Measurements from ENCODE around the gene MED13L. TPM values are rescaled to one million over a fixed set of nuclear protein-coding genes. Genes with fewer than 3 reads are reported as not detected.

The MED13L gene
- total RNA-seq, 2 experiments from 2014 or later: 25.7 to 40.1 TPM

DNA sequence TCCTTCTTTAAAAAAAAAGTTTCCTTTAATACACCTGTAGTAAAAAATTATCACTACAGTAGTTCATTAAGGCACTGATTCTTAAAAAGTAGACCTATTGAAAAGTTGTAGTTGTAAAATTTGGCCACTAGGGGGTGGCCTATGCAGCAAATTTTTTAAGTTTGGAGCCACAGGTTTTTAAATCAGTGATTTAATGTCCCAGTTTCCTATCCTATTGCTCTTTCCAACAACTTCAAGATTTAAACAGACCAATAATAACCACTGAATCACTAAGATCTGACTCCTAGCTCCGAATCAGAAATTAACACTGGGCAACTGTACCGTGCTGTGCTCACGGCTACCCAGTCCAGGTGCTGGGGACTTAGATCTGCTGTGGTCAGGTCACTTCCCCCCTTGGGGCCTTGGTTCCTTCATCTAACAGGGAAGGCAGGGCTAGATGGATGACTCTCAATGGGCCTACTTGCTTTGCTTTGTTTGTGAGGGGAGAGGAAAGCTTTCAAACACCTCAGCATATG, 279.3 kb downstream of the MED13L start:
- H3K4me1 ChIP-seq (ENCODE audit: insufficient read depth, low read length, poor library complexity, severe bottlenecking): peaks cover 5% of the 10 kb centered on the region
- POLR2A ChIA-PET: no interaction called here
- H2AFZ ChIP-seq (ENCODE audit: low read length): no peak overlapping the region
- CTCF ChIA-PET (ENCODE audit: unreplicated experiment): no interaction called here
- H4K20me1 ChIP-seq (ENCODE audit: insufficient read depth, low read length): 0 out of 2 replicates have a peak, but pooled peaks cover 5% of the 10 kb centered on the region
- no peaks in the 10 kb centered on the region for H3K9me3 ChIP-seq (ENCODE audit: low read length)
- intact Hi-C loops (cut with micrococcal nuclease; ENCODE audit: unreplicated experiment): loop anchor here (2.0 to 10.0 kb wide), 2 partner anchors 239 to 607 kb away; no protein-coding TSS in a partner anchor
- no peak overlapping the region for H3K4me3 ChIP-seq (ENCODE audit: low read depth, low read length, poor library complexity, severe bottlenecking)
- BruUV-seq (replicated peaks): no TSS peak
- no peak overlapping the region for H3K27ac ChIP-seq (ENCODE audit: low read depth, low read length, poor library complexity, severe bottlenecking)
- no peaks in the 10 kb centered on the region for H3K9me2 ChIP-seq (ENCODE audit: insufficient read depth, low read length)
- peaks cover 7% of the 10 kb centered on the region; the same call in 1 of the 2 replicates for H3K36me3 ChIP-seq (ENCODE audit: insufficient read depth, low read length)
- TF ChIP-seq, protein P1, sequence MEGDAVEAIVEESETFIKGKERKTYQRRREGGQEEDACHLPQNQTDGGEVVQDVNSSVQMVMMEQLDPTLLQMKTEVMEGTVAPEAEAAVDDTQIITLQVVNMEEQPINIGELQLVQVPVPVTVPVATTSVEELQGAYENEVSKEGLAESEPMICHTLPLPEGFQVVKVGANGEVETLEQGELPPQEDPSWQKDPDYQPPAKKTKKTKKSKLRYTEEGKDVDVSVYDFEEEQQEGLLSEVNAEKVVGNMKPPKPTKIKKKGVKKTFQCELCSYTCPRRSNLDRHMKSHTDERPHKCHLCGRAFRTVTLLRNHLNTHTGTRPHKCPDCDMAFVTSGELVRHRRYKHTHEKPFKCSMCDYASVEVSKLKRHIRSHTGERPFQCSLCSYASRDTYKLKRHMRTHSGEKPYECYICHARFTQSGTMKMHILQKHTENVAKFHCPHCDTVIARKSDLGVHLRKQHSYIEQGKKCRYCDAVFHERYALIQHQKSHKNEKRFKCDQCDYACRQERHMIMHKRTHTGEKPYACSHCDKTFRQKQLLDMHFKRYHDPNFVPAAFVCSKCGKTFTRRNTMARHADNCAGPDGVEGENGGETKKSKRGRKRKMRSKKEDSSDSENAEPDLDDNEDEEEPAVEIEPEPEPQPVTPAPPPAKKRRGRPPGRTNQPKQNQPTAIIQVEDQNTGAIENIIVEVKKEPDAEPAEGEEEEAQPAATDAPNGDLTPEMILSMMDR (conservative IDR thresholded peaks at IDR 0.05; ENCODE audit: low read length): peak; percentile 98
- TF ChIP-seq EZH2phosphoT487 (IDR thresholded peaks at IDR 0.05; ENCODE audit: borderline replicate concordance, low read depth, low read length): no peak
- H3K4me2 ChIP-seq (ENCODE audit: low read length): no peak overlapping the region; the same call in 1 of the 2 replicates
- peak; percentile 50 for DNase-seq (ENCODE audit: low spot score)
- H3K79me2 ChIP-seq (ENCODE audit: insufficient read depth, low read depth, low read length): no peaks in the 10 kb centered on the region

DNA sequence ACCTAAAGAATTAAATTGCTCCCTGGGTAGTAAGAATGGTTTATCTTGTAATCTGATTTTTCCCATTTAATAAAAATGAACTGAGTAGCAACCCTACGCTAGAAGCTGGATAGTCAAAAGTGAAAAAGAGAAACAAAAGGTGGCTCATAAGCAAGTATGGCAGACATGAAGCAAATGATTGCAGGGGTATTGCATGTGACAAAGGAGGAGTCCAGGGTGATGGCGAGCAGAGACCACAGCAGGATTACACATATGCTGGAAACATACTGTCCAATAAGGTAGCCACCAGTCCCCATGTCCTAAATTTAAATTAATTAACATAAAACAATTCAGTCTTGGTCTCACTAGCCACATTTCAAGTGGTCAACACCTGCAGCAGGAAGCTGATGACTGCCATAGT, 283.8 kb downstream of the MED13L start:
- DNase-seq (ENCODE audit: low spot score): no peak
- BruUV-seq (replicated peaks): no TSS peak
- H3K79me2 ChIP-seq (ENCODE audit: insufficient read depth, low read depth, low read length): no peaks in the 10 kb centered on the region
- CTCF ChIA-PET (ENCODE audit: unreplicated experiment): no interaction called here
- POLR2A ChIA-PET: interaction anchor here (0.9 kb wide), 1 partner anchor 14 kb away, joined by 3 read pairs; no protein-coding TSS in a partner anchor
- peaks cover 7% of the 10 kb centered on the region; the same call in 1 of the 2 replicates for H3K36me3 ChIP-seq (ENCODE audit: insufficient read depth, low read length)
- H3K27ac ChIP-seq (ENCODE audit: low read depth, low read length, poor library complexity, severe bottlenecking): no peak overlapping the region
- no peak for TF ChIP-seq EZH2phosphoT487 (IDR thresholded peaks at IDR 0.05; ENCODE audit: borderline replicate concordance, low read depth, low read length)
- TF ChIP-seq, protein P1 (conservative IDR thresholded peaks at IDR 0.05; ENCODE audit: low read length): no peak
- peaks cover 5% of the 10 kb centered on the region for H3K4me1 ChIP-seq (ENCODE audit: insufficient read depth, low read length, poor library complexity, severe bottlenecking)
- H2AFZ ChIP-seq (ENCODE audit: low read length): no peak overlapping the region
- H3K9me3 ChIP-seq (ENCODE audit: low read length): no peaks in the 10 kb centered on the region
- intact Hi-C loops (cut with micrococcal nuclease; ENCODE audit: unreplicated experiment): loop anchor here (10.0 kb wide), 1 partner anchor 611 kb away; no protein-coding TSS in a partner anchor
- H3K9me2 ChIP-seq (ENCODE audit: insufficient read depth, low read length): no peaks in the 10 kb centered on the region
- H3K4me2 ChIP-seq (ENCODE audit: low read length): no peak overlapping the region
- H3K4me3 ChIP-seq (ENCODE audit: low read depth, low read length, poor library complexity, severe bottlenecking): no peak overlapping the region
- H4K20me1 ChIP-seq (ENCODE audit: insufficient read depth, low read length): 0 out of 2 replicates have a peak, but pooled peaks cover 5% of the 10 kb centered on the region

DNA sequence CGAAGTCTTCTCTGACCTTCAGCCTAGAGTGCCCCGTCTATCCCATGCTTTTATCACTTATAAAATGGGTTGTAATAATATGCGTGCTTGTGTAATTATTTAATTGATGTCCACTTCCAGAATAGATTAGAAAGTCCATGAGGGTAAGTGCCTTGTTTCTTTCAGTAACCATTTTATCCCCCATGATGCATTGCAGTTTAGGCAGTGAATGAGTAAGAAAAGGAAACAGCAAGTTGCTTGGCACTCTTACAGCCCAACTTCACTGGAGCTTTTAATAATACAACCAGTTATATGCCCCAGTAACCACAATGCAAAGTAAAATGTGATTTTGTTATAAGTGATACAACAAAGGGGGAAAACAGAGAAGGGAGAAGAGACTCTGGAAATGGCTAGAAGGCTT, 287.3 kb downstream of the MED13L start:
- Histone ChIP-seq H2AFZ (ENCODE audit: low read length) (no peak overlapping the region), H3K4me3 (ENCODE audit: low read depth, low read length, poor library complexity, severe bottlenecking) (no peak overlapping the region), H3K36me3 (ENCODE audit: insufficient read depth, low read length) (no peaks in the 10 kb centered on the region), H3K9me2 (ENCODE audit: insufficient read depth, low read length) (no peaks in the 10 kb centered on the region), H3K79me2 (ENCODE audit: insufficient read depth, low read depth, low read length) (no peaks in the 10 kb centered on the region), H3K4me1 (ENCODE audit: insufficient read depth, low read length, poor library complexity, severe bottlenecking) (no peaks in the 10 kb centered on the region), H4K20me1 (ENCODE audit: insufficient read depth, low read length) (no peaks in the 10 kb centered on the region), H3K9me3 (ENCODE audit: low read length) (no peaks in the 10 kb centered on the region), H3K27ac (ENCODE audit: low read depth, low read length, poor library complexity, severe bottlenecking) (no peak overlapping the region), H3K4me2 (ENCODE audit: low read length) (no peak overlapping the region)
- ChIA-PET CTCF (ENCODE audit: unreplicated experiment) (no interaction called here), POLR2A (no interaction called here)
- DNase-seq (ENCODE audit: low spot score): no peak
- BruUV-seq (replicated peaks): no TSS peak
- intact Hi-C loops (cut with micrococcal nuclease; ENCODE audit: unreplicated experiment): loop anchor here (10.0 kb wide), 1 partner anchor 615 kb away; no protein-coding TSS in a partner anchor
- no peak for TF ChIP-seq EZH2phosphoT487 (IDR thresholded peaks at IDR 0.05; ENCODE audit: borderline replicate concordance, low read depth, low read length)
- TF ChIP-seq, protein P1 (conservative IDR thresholded peaks at IDR 0.05; ENCODE audit: low read length): no peak

All from OCI-LY7 (cell line).